GM19099 (cell line): Measurements from ENCODE around the gene ARHGAP31.

Experiments
- POLR2A ChIP-seq: IDR thresholded peaks from 3 replicates; pipeline ENCODE4 v1.6.1; 2011; ENCODE audit warnings: low read depth; ENCODE audit not compliant: insufficient read length; ENCODE audit errors: extremely low read depth

The ARHGAP31 gene

GRCh38 chr3:119417771-119418512, 123.8 kb downstream of the ARHGAP31 start:
- no peak for TF ChIP-seq POLR2A

- TF ChIP-seq POLR2A: no peak
These were observed 124.5 kb downstream of the ARHGAP31 start for GRCh38 chr3:119418641-119419040.

GRCh38 chr3:119420196-119420595, 126.0 kb downstream of the ARHGAP31 start:
- TF ChIP-seq POLR2A: no peak

- no peak for TF ChIP-seq POLR2A
These were observed 133.5 kb downstream of the ARHGAP31 start for GRCh38 chr3:119427669-119428068.

GRCh38 chr3:119428538-119428937, 134.4 kb downstream of the ARHGAP31 start:
- TF ChIP-seq POLR2A: no peak

GRCh38 chr3:119433613-119434325, 139.6 kb downstream of the ARHGAP31 start:
- no peak for TF ChIP-seq POLR2A

GRCh38 chr3:119434703-119435102, 140.5 kb downstream of the ARHGAP31 start:
- no peak for TF ChIP-seq POLR2A

GRCh38 chr3:119436977-119437376, 142.8 kb downstream of the ARHGAP31 start:
- no peak for TF ChIP-seq POLR2A

GRCh38 chr3:119437691-119438258, 143.6 kb downstream of the ARHGAP31 start:
- no peak for TF ChIP-seq POLR2A

- TF ChIP-seq POLR2A: no peak
These were observed 149.0 kb downstream of the ARHGAP31 start for GRCh38 chr3:119443179-119443578.

GRCh38 chr3:119444590-119444989, 150.4 kb downstream of the ARHGAP31 start:
- no peak for TF ChIP-seq POLR2A

GRCh38 chr3:119453822-119454221, 159.6 kb downstream of the ARHGAP31 start:
- TF ChIP-seq POLR2A: no peak

- TF ChIP-seq POLR2A: no peak
These were observed 162.3 kb downstream of the ARHGAP31 start for GRCh38 chr3:119456469-119456868.

GRCh38 chr3:119457246-119457645, 163.1 kb downstream of the ARHGAP31 start:
- no peak for TF ChIP-seq POLR2A

GRCh38 chr3:119463171-119464169, 169.3 kb downstream of the ARHGAP31 start, which contains the start of gene TMEM39A:
TSS of gene TMEM39A (minus strand) at chr3:119463615. CDS start at chr3:119462074, 1,541 bp downstream.
- peak; percentile 98 for TF ChIP-seq POLR2A
